Activated naive CD4-positive, alpha-beta T cell treated with anti-CD3 and anti-CD28 coated beads for 36 hours (primary cell): Measurements from ENCODE around the gene NMT2. TPM values are rescaled to one million over a fixed set of nuclear protein-coding genes. Genes with fewer than 3 reads are reported as not detected.

ENCODE experiments used
- CTCF ChIA-PET: fragments of 350-600 bp; sonication (Branson Sonifier 250); formaldehyde crosslinking; loops from one replicate; lab custom pipeline; 2021; ENCODE audit warnings: antibody characterized with exemption; lab: Charles Lee
- DNase-seq: peaks from one replicate; pipeline ENCODE4 v3.0.0-alpha.2; 2020
- H3K27ac Mint-ChIP-seq: one replicate; pipeline ENCODE4 v1.8.0; 2021; ENCODE audit warnings: mild to moderate bottlenecking, mixed read lengths
- H3K27me3 Mint-ChIP-seq: one replicate; pipeline ENCODE4 v1.8.0; 2021; ENCODE audit warnings: low read depth, mixed read lengths
- H3K36me3 Mint-ChIP-seq: one replicate; pipeline ENCODE4 v1.8.0; 2021; ENCODE audit warnings: low read depth, mixed read lengths
- H3K4me1 Mint-ChIP-seq: one replicate; pipeline ENCODE4 v1.8.0; 2021; ENCODE audit warnings: low read depth, mixed read lengths
- H3K4me3 Mint-ChIP-seq: one replicate; pipeline ENCODE4 v1.8.0; 2021; ENCODE audit warnings: mild to moderate bottlenecking, moderate library complexity, mixed read lengths
- H3K9me3 Mint-ChIP-seq: one replicate; pipeline ENCODE4 v1.8.0; 2021; ENCODE audit warnings: mixed read lengths
- intact Hi-C: fragments of 100-400 bp; cut with micrococcal nuclease; formaldehyde crosslinking; loops from one replicate; pipeline ENCODE4 v1.15.1; 2023
- total RNA-seq, 2 experiments: library from RNA; stranded (reverse); gene quantifications; one replicate each; pipeline ENCODE4 v1.2.3, GENCODE V29; 2021

NMT2 gene
- total RNA-seq, 2 experiments from 2014 or later = 20.4 to 22.3 TPM

GRCh38 chr10:15112657-15113056, 55.8 kb downstream of the NMT2 start:
- H3K27ac Mint-ChIP-seq = no peak overlapping the region
- H3K27me3 Mint-ChIP-seq = no peaks in the 10 kb centered on the region
- H3K4me1 Mint-ChIP-seq = peaks cover 4% of the 10 kb centered on the region
- H3K36me3 Mint-ChIP-seq = peaks cover 22% of the 10 kb centered on the region
- H3K9me3 Mint-ChIP-seq = no peaks in the 10 kb centered on the region
- intact Hi-C loops = no loop called here
- peak; percentile 25 for DNase-seq
- CTCF ChIA-PET = interaction anchor here (0.9 to 1.2 kb wide), 2 partner anchors 30 to 141 kb away, joined by 3 read pairs; no protein-coding TSS in a partner anchor
- no peak overlapping the region for H3K4me3 Mint-ChIP-seq

- CTCF ChIA-PET = interaction anchor here (0.6 to 2.8 kb wide), 12 partner anchors 9 to 115 kb away, joined by 3 to 14 read pairs (median 7); partner anchors contain the start of genes NMT2 and RPP38
- Mint-ChIP-seq H3K9me3 (no peaks in the 10 kb centered on the region), H3K4me3 (no peak overlapping the region), H3K36me3 (peaks cover 27% of the 10 kb centered on the region), H3K27ac (peak overlapping the region; percentile 39), H3K27me3 (no peaks in the 10 kb centered on the region), H3K4me1 (peaks cover 12% of the 10 kb centered on the region)
- peak; percentile 85 for DNase-seq
- intact Hi-C loops = loop anchor here (1.0 to 2.0 kb wide), 2 partner anchors 115 to 266 kb away; no protein-coding TSS in a partner anchor
Observed at GRCh38 chr10:15106352-15107013, 62.0 kb downstream of the NMT2 start.

- DNase-seq = no peak
- no peak overlapping the region for H3K27ac Mint-ChIP-seq
- no peak overlapping the region for H3K4me3 Mint-ChIP-seq
- peaks cover 33% of the 10 kb centered on the region for H3K4me1 Mint-ChIP-seq
- H3K36me3 Mint-ChIP-seq = peaks cover 19% of the 10 kb centered on the region
- H3K9me3 Mint-ChIP-seq = no peaks in the 10 kb centered on the region
- no peaks in the 10 kb centered on the region for H3K27me3 Mint-ChIP-seq
- intact Hi-C loops = no loop called here
- CTCF ChIA-PET = interaction anchor here (0.6 to 1.2 kb wide), 4 partner anchors 107 to 213 kb away, joined by 3 to 4 read pairs (median 3); no protein-coding TSS in a partner anchor
Observed at GRCh38 chr10:15103513-15103912, 65.0 kb downstream of the NMT2 start.

GRCh38 chr10:15099886-15100285, 68.6 kb downstream of the NMT2 start:
- Mint-ChIP-seq H3K36me3 (peaks cover 15% of the 10 kb centered on the region), H3K27me3 (no peaks in the 10 kb centered on the region), H3K4me3 (no peak overlapping the region), H3K27ac (peak overlapping the region; percentile 46), H3K4me1 (peaks cover 36% of the 10 kb centered on the region), H3K9me3 (no peaks in the 10 kb centered on the region)
- no peak for DNase-seq
- CTCF ChIA-PET = interaction anchor here (0.9 to 1.2 kb wide), 3 partner anchors 9 to 197 kb away, joined by 3 to 5 read pairs (median 4); no protein-coding TSS in a partner anchor
- intact Hi-C loops = loop anchor here (10.0 kb wide), 2 partner anchors 535 to 915 kb away; no protein-coding TSS in a partner anchor

GRCh38 chr10:15097011-15097812, 71.3 kb downstream of the NMT2 start, which contains the start of gene RPP38:
Gene RPP38 (plus strand): TSS chr10:15097355. CDS start chr10:15103315, 5,960 bp downstream.
- no peaks in the 10 kb centered on the region for H3K27me3 Mint-ChIP-seq
- CTCF ChIA-PET = interaction anchor here (0.9 kb wide), 1 partner anchor 9 kb away, joined by 3 read pairs; no protein-coding TSS in a partner anchor

GRCh38 chr10:15096661-15097010, 71.9 kb downstream of the NMT2 start:
- Mint-ChIP-seq H3K27me3 (no peaks in the 10 kb centered on the region), H3K27ac (peak overlapping the region; percentile 73), H3K4me1 (peaks cover 32% of the 10 kb centered on the region), H3K4me3 (peak overlapping the region; percentile 97), H3K9me3 (no peaks in the 10 kb centered on the region), H3K36me3 (peaks cover 5% of the 10 kb centered on the region)
- intact Hi-C loops = loop anchor here (1.0 to 10.0 kb wide), 10 partner anchors 8 to 912 kb away; partner anchors contain the start of genes ACBD7, CDNF, DCLRE1C and HSPA14
- DNase-seq = no peak
- CTCF ChIA-PET = no interaction called here

More at GRCh38 chr10:15097011-15097812, 71.3 kb downstream of the NMT2 start, which contains the start of gene RPP38:
- Mint-ChIP-seq H3K36me3 (peaks cover 9% of the 10 kb centered on the region), H3K9me3 (no peaks in the 10 kb centered on the region), H3K4me3 (peak within 1 kb of the TSS; percentile 97), H3K27ac (peak within 1 kb of the TSS; percentile 94), H3K4me1 (peaks cover 36% of the 10 kb centered on the region)
- DNase-seq = peak; percentile 96
- intact Hi-C loops = loop anchor here (1.0 to 10.0 kb wide), 10 partner anchors 9 to 912 kb away; partner anchors contain the start of genes ACBD7, CDNF, DCLRE1C and HSPA14

- intact Hi-C loops = loop anchor here (10.0 kb wide), 2 partner anchors 528 to 908 kb away; no protein-coding TSS in a partner anchor
Observed at GRCh38 chr10:15092855-15093408, 75.6 kb downstream of the NMT2 start.

GRCh38 chr10:15091418-15091817, 77.1 kb downstream of the NMT2 start:
- H3K27me3 Mint-ChIP-seq = no peaks in the 10 kb centered on the region
- no peak for DNase-seq
- no peaks in the 10 kb centered on the region for H3K36me3 Mint-ChIP-seq
- no peak overlapping the region for H3K4me3 Mint-ChIP-seq
- H3K27ac Mint-ChIP-seq = no peak overlapping the region
- H3K4me1 Mint-ChIP-seq = peaks cover 3% of the 10 kb centered on the region
- CTCF ChIA-PET = no interaction called here
- H3K9me3 Mint-ChIP-seq = no peaks in the 10 kb centered on the region
- intact Hi-C loops = loop anchor here (10.0 kb wide), 2 partner anchors 527 to 907 kb away; no protein-coding TSS in a partner anchor

More at GRCh38 chr10:15092855-15093408, 75.6 kb downstream of the NMT2 start:
- H3K4me3 Mint-ChIP-seq = no peak overlapping the region
- H3K36me3 Mint-ChIP-seq = peaks cover 4% of the 10 kb centered on the region
- CTCF ChIA-PET = interaction anchor here (1.9 kb wide), 1 partner anchor 13 kb away, joined by 9 read pairs; no protein-coding TSS in a partner anchor
- no peak for DNase-seq
- H3K9me3 Mint-ChIP-seq = no peaks in the 10 kb centered on the region
- H3K27me3 Mint-ChIP-seq = no peaks in the 10 kb centered on the region
- H3K27ac Mint-ChIP-seq = no peak overlapping the region
- H3K4me1 Mint-ChIP-seq = peaks cover 10% of the 10 kb centered on the region

- H3K27me3 Mint-ChIP-seq = no peaks in the 10 kb centered on the region
- H3K27ac Mint-ChIP-seq = no peak within 1 kb of the TSS
- peak within 1 kb of the TSS; percentile 68 for H3K4me3 Mint-ChIP-seq
- H3K9me3 Mint-ChIP-seq = no peaks in the 10 kb centered on the region
- CTCF ChIA-PET = no interaction called here
- DNase-seq = peak; percentile 80
- H3K4me1 Mint-ChIP-seq = peaks cover 2% of the 10 kb centered on the region
- intact Hi-C loops = loop anchor here (1.0 to 2.0 kb wide), 2 partner anchors 9 to 80 kb away; partner anchors contain the start of genes NMT2 and RPP38
- no peaks in the 10 kb centered on the region for H3K36me3 Mint-ChIP-seq
Observed at GRCh38 chr10:15088428-15089261, 79.8 kb downstream of the NMT2 start, which contains the start of gene ACBD7. Gene ACBD7 (minus strand): TSS chr10:15088776. CDS start chr10:15088728, 48 bp downstream.

GRCh38 chr10:15084502-15084922, 84.0 kb downstream of the NMT2 start:
- no peak overlapping the region for H3K4me3 Mint-ChIP-seq
- intact Hi-C loops = no loop called here
- H3K4me1 Mint-ChIP-seq = peaks cover 2% of the 10 kb centered on the region
- H3K27me3 Mint-ChIP-seq = no peaks in the 10 kb centered on the region
- no peaks in the 10 kb centered on the region for H3K36me3 Mint-ChIP-seq
- H3K9me3 Mint-ChIP-seq = no peaks in the 10 kb centered on the region
- CTCF ChIA-PET = no interaction called here
- no peak for DNase-seq
- H3K27ac Mint-ChIP-seq = no peak overlapping the region
